Measurements from ENCODE around the gene SPATA24.
A peak's percentile ranks its signal among the peaks of the same experiment; 100 is the strongest.

GRCh38 chr5:139403787-139404483, at the start of gene SPATA24:
- TF ChIP-seq BHLHE40 (IDR thresholded peaks at IDR 0.05; ENCODE audit: borderline replicate concordance) (no peak), FOXM1 (IDR thresholded peaks at IDR 0.05; ENCODE audit: borderline replicate concordance) (no peak), L3MBTL2 (conservative IDR thresholded peaks at IDR 0.05) (peak; percentile 87), FOXA1 (IDR thresholded peaks at IDR 0.05) (no peak), TARDBP (IDR thresholded peaks at IDR 0.05) (no peak)
